DND-41 (cell line): ENCODE data around the gene SRD5A2.

Experiments used
- ATAC-seq: fragments of 200-7000 bp; cut with Tn5 transposase; 3 replicates; pipeline ENCODE4 v1.9.1; 2021; ENCODE audit warnings: low read depth; ENCODE audit not compliant: insufficient read depth
- DNase-seq: peaks from one replicate; pipeline ENCODE4 v3.0.0-alpha.2; 2020
- H2AFZ ChIP-seq: 2 replicates; pipeline ENCODE4 v1.6.0; 2012; ENCODE audit warnings: low read depth, low read length
- H3K27ac ChIP-seq: 2 replicates; pipeline ENCODE4 v1.5.1; 2012; ENCODE audit warnings: low read length, inconsistent platforms
- H3K27me3 ChIP-seq: fragments of 200-600 bp; sonication (generic); 2 replicates; pipeline ENCODE4 v1.6.0; 2012; ENCODE audit warnings: low read length, mild to moderate bottlenecking, inconsistent platforms; ENCODE audit not compliant: insufficient read depth, poor library complexity
- H3K36me3 ChIP-seq: 2 replicates; pipeline ENCODE4 v1.5.1; 2012; ENCODE audit warnings: low read length, inconsistent platforms; ENCODE audit not compliant: insufficient read depth
- H3K4me1 ChIP-seq: 2 replicates; pipeline ENCODE4 v1.5.1; 2012; ENCODE audit warnings: mild to moderate bottlenecking, low read length; ENCODE audit not compliant: insufficient read depth
- H3K4me2 ChIP-seq: 2 replicates; pipeline ENCODE4 v1.6.0; 2012; ENCODE audit warnings: mild to moderate bottlenecking, moderate library complexity, low read length, inconsistent platforms; ENCODE audit not compliant: insufficient read depth
- H3K4me3 ChIP-seq, 2 experiments: fragments of 200-600 bp in 1 of 2; shearing (Covaris generic) in 1 of 2; 2 replicates each; pipeline ENCODE4 v1.5.1; 2012 to 2016; ENCODE audit warnings: inconsistent platforms in 2 of 2, low read length in 2 of 2, mild to moderate bottlenecking in 2 of 2, low read depth in 1 of 2, moderate library complexity in 1 of 2
- H3K79me2 ChIP-seq: 2 replicates; pipeline ENCODE4 v1.6.0; 2012; ENCODE audit warnings: low read length, inconsistent platforms; ENCODE audit not compliant: insufficient read depth
- H3K9ac ChIP-seq: 2 replicates; pipeline ENCODE4 v1.6.0; 2012; ENCODE audit warnings: low read depth, mild to moderate bottlenecking, inconsistent platforms, low read length, moderate library complexity
- H3K9me3 ChIP-seq: 2 replicates; pipeline ENCODE4 v1.5.1; 2012; ENCODE audit warnings: low read length, moderate library complexity, mild to moderate bottlenecking, inconsistent platforms; ENCODE audit not compliant: insufficient read depth, severe bottlenecking
- H4K20me1 ChIP-seq: 2 replicates; pipeline ENCODE4 v1.6.0; 2012; ENCODE audit warnings: low read length; ENCODE audit not compliant: insufficient read depth
- EZH2 ChIP-seq: IDR thresholded peaks from 3 replicates; pipeline ENCODE4 v1.6.1; 2012; ENCODE audit warnings: borderline replicate concordance, low read depth, mild to moderate bottlenecking, moderate library complexity, low read length, inconsistent platforms; ENCODE audit not compliant: severe bottlenecking
- TF ChIP-seq, protein P1 (sequence below): IDR thresholded peaks from 2 replicates; pipeline ENCODE4 v1.5.1; 2012; ENCODE audit warnings: borderline replicate concordance, low read length, moderate library complexity, mild to moderate bottlenecking; ENCODE audit not compliant: poor library complexity, severe bottlenecking; ENCODE audit errors: extremely low read depth

SRD5A2 gene

DNA sequence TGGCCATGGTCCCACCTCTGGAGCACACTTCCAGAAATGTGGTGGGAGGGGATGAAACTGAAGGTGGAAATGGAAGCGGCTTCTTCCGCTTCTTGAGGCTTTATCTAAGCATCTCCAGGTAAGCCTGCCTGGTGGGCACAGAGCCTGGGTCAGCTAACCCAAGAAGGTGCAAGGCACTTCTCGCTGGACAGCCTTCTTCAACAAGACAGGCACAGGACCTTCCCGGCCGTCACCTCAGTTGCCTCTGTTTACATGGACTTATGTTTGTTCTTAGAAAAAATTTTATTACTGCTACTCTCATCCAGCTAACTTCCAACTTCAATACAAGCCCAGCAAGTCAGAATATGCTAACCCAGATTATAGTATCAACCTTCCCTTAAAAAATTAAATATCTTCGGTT lies 51.9 kb downstream of the SRD5A2 start:
- Histone ChIP-seq H3K27ac (no peak overlapping the region), H3K9me3 (no peaks in the 10 kb centered on the region), H3K36me3 (no peaks in the 10 kb centered on the region), H3K9ac (no peak overlapping the region), H3K4me1 (no peaks in the 10 kb centered on the region), H2AFZ (no peak overlapping the region), H3K4me3 (no peak overlapping the region), H3K79me2 (no peaks in the 10 kb centered on the region), H4K20me1 (0 out of 2 replicates have a peak, but pooled peaks cover 3% of the 10 kb centered on the region), H3K4me2 (no peak overlapping the region), H3K27me3 (peaks cover 21% of the 10 kb centered on the region)
- TF ChIP-seq, protein P1, sequence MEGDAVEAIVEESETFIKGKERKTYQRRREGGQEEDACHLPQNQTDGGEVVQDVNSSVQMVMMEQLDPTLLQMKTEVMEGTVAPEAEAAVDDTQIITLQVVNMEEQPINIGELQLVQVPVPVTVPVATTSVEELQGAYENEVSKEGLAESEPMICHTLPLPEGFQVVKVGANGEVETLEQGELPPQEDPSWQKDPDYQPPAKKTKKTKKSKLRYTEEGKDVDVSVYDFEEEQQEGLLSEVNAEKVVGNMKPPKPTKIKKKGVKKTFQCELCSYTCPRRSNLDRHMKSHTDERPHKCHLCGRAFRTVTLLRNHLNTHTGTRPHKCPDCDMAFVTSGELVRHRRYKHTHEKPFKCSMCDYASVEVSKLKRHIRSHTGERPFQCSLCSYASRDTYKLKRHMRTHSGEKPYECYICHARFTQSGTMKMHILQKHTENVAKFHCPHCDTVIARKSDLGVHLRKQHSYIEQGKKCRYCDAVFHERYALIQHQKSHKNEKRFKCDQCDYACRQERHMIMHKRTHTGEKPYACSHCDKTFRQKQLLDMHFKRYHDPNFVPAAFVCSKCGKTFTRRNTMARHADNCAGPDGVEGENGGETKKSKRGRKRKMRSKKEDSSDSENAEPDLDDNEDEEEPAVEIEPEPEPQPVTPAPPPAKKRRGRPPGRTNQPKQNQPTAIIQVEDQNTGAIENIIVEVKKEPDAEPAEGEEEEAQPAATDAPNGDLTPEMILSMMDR, result no peak
- no peak for TF ChIP-seq EZH2
- DNase-seq (no peak), ATAC-seq (no peak)

GRCh38 chr2:31526946-31527732 lies 53.6 kb downstream of the SRD5A2 start:
- 0 out of 2 replicates have a peak, but pooled peaks cover 3% of the 10 kb centered on the region for H4K20me1 ChIP-seq

DNA sequence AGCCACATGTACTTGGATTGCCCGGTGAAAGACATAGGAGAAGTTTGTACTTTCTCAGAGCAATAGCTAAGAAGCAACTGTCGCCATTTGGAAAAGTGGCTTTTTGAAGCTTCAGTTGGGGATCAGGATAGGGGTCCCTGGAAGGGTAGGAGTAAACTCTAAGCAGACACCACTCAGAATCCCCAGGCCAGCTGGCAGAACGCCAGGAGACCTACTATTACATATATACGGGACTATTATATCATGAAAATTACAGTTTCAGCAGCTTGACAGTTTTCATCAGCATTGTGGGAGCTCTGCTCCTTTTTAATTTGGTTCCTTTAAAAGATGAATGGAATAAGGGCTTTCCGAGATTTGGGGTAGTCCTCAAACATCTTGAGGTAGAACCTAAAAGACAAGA lies 54.9 kb downstream of the SRD5A2 start:
- Histone ChIP-seq H3K27ac (no peak overlapping the region), H3K36me3 (no peaks in the 10 kb centered on the region), H3K4me1 (no peaks in the 10 kb centered on the region), H3K27me3 (peaks cover 21% of the 10 kb centered on the region), H3K9me3 (no peaks in the 10 kb centered on the region), H3K4me3 (no peak overlapping the region), H3K4me2 (no peak overlapping the region), H3K79me2 (no peaks in the 10 kb centered on the region), H4K20me1 (0 out of 2 replicates have a peak, but pooled peaks cover 3% of the 10 kb centered on the region), H3K9ac (no peak overlapping the region), H2AFZ (no peak overlapping the region)
- TF ChIP-seq, protein P1, result no peak
- TF ChIP-seq EZH2, result no peak
- ATAC-seq (no peak), DNase-seq (no peak)

More at GRCh38 chr2:31526946-31527732, 53.6 kb downstream of the SRD5A2 start:
- H3K4me2 ChIP-seq, result no peak overlapping the region
- no peak overlapping the region for H2AFZ ChIP-seq
- H3K79me2 ChIP-seq, result no peaks in the 10 kb centered on the region
- H3K4me1 ChIP-seq, result no peaks in the 10 kb centered on the region
- no peak overlapping the region for H3K4me3 ChIP-seq
- no peak overlapping the region for H3K9ac ChIP-seq
- ATAC-seq (no peak), DNase-seq (no peak)
- no peaks in the 10 kb centered on the region for H3K9me3 ChIP-seq
- peaks cover 21% of the 10 kb centered on the region for H3K27me3 ChIP-seq
- no peaks in the 10 kb centered on the region for H3K36me3 ChIP-seq
- H3K27ac ChIP-seq, result no peak overlapping the region
- TF ChIP-seq, protein P1, result no peak
- no peak for TF ChIP-seq EZH2
